GM10847 (cell line): ENCODE data around the gene CAMKV.

Experiments
- POLR2A ChIP-seq: IDR thresholded peaks from 2 replicates; pipeline ENCODE4 v1.6.1; 2011; ENCODE audit not compliant: insufficient read length; ENCODE audit errors: extremely low read depth

CAMKV gene

DNA sequence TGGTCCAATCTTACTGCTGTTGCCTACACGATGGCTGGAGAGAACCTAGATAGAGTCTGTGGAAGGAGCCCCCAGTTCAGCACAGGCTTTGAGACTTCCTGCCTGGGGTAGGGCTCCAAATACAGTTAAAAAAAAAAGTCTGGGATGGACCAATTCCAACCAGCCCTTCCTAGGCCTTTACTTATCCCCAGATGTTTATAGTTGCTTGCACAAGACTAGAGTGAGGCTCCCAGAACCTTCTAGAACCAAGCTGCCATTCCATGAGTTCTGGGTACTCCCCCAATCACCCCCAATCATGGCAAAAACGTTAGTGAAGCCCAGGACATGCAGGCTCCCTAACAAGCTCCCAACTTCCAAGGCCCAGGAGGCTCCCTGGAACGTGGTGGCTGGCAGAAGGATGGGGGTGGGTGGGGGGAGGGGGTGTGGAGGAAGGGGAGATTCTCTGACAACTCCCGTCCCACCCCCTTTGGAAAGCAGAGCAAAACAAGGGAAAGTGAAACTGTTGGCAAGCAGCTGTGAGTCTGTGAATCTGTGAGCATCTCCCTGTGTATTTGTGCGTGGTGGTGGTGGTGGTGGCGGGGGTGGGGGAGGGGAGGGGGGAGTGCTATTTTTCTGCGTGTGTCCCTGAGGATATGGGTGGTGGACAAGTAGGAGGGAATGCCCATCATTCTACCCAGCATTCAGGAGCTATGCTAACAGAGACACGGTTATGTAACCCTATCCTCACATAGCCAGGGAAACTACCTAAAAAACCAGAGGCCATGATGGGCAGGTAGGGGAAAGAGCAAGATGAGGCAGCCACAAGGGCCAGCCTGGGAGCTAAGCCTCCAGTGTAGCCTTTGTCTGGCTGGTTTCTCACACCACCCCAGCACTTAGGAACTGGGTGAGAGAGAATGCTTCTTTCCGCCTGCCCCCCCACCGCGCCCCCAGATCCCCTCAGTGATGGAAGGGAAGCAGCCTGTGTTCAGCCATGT, 31.9 kb upstream of the CAMKV start:
- no peak for TF ChIP-seq POLR2A

DNA sequence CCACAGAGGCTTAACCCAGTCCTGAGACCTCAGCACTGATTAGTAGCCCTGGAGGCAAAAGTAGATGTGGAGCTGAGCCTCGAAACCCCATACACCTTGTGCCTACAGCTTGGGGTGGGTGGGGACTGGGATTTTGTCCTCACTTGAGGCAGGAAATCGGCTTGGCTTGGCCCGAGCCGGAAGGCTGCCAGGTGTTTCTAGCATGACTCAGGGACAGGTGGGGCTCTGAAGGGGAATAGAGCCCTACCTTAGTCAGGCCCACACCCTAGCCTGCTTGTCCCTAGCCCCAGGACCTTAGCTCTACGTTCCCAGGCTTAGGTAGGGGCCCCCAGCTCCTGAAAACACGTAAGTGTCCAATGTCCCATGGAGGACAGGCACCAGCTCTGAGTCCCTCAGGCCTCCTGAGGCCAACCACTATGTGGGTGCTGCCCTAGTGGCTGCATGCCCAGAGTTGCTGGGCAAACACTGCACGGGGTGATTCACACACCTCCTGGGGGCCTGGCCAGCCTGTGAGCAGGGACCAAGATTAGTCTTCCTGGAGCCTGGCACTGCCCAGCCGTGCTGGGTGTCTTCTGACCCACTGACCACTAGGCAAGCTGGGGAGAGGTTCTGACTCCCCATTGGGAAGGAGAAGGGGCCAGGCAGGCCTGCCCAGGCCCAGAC, 30.9 kb upstream of the CAMKV start:
- TF ChIP-seq POLR2A = no peak

DNA sequence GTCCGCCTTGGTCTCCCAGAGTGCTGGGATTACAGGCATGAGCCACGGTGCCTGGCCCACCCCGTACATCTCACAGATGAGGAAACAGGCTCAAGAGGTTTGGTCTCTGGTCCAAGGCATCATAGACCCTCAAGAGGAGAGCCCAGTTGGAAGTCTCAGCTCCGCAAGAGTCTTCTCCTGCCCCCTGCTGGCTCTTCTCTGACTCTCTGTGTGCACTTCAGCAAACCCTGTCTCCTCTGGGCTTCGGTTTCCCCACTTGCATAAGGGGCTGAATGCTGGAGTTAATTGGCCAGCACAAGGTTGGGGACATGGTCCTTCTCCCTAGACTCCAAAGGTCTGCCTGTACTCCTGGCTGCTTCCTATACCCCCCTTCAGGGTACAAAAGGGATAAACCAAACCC, 30.1 kb upstream of the CAMKV start:
- no peak for TF ChIP-seq POLR2A

GRCh38 chr3:49898991-49899390, 29.3 kb upstream of the CAMKV start:
- TF ChIP-seq POLR2A = no peak

- no peak for TF ChIP-seq POLR2A
Measured at GRCh38 chr3:49896345-49896744, 26.6 kb upstream of the CAMKV start.

DNA sequence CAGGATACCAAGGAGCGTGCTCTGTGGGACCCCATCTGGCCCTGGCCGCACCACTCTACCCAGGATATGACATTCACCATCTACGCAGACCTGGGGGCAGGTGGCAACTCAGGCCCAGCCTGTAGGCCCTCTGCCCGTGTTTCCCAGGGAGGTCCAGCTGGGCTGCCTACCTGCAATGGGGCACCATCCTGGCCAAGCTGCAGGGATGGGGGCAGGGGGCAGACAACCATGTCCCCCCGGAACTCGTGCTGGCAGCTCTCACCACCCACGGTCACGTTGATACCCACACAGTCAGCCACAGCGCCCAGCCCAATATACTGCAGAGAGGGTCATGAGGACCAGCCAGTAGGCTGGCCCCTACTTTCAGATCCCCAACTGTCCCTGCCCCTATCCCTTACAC, 26.1 kb upstream of the CAMKV start:
- TF ChIP-seq POLR2A = no peak

GRCh38 chr3:49889296-49889695, 19.6 kb upstream of the CAMKV start:
- no peak for TF ChIP-seq POLR2A

GRCh38 chr3:49886922-49887265, 17.2 kb upstream of the CAMKV start:
- TF ChIP-seq POLR2A = no peak

DNA sequence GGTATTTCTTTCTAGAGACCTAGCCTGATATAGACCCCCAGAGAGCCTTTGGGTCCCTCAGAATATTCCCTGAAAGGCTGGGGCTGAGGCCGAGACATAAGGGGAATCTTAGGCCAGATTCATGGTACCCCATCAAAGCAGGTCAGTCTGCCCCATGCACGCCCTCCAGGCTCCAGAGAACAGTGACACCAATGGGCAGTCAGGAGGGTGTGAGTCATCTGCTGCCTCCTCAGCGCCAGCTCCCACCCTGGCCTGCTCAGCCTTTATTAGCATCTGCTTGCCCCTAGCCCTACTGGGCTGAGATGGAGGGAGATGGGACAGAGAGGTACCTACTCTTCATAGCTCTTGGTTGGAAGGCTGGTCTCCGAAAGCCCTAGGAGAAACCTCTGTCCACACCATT, 14.3 kb upstream of the CAMKV start:
- no peak for TF ChIP-seq POLR2A

DNA sequence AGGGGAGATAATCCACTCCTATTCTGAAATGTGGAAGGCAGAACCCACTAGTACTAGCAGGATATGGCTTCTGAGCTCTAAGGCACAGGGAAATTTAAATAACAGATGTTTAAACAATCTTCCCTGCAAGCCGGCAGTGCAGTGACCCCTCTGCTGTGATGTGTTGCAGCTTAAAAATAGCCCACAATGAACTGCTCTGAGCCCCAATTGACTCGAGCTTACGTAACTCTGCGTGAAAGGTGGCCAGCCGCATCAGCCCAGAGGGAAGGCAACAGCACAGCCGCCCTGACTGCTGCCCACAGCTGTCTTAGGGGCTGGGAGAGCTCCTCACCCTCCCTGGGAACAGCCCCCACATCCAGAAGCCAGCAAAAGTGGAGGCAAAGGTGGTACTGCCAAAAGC, 12.5 kb upstream of the CAMKV start:
- no peak for TF ChIP-seq POLR2A

DNA sequence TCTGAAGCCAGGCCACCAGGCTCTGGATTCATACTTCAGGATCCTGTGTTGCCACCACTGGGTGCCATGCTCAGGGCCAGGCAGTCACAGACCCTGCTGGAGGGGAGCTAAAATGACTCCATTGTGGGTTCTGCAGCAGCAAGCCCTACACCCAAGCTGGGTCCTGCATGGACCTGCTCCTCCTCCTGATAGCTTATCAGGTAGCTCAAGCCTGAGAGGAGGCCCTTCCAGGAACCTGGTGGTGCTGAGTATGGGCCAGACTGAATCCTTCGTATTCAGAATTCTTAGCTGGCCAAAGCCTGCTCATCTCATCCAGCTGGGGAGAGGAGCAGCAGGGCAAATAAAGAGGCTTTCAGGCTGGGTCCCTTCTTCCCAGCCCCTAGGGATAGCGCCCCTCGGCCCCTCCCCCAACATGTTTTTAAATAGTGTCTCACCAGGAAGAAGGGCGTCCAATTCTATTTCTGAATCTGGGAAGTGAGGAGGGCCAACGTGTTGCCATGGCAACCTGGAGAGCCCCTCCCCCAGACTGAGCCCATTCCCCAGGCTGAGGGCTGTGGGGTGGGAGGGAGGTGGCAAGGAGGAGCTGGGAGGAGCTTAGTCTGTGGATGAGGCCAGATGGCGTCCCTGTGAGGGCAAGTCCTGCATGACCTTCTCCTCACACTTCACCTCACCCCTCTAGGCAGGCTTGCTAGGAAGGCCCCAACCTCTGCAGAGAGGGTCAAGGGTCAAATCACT, 11.0 kb upstream of the CAMKV start:
- no peak for TF ChIP-seq POLR2A

DNA sequence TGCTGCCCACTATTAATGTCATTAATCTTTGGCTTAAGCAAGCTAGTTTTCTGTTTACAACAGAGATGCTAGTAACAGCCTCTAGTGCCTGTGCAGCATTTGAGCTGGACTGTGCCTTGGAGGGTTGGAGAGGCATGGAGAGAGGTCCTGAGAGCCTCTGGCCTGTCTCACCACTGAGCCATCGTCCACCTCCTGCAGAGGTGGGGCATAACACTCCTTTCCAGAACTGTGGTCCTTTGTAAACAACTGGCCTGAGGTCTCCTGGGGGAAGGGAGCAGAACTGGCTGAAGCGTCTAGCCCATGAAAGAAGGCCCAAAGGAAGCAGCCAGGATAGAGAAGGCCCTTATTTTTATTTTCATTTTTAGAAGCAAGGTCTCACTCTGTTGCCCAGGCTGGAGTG, 10.0 kb upstream of the CAMKV start:
- no peak for TF ChIP-seq POLR2A

GRCh38 chr3:49878686-49879085, 9.0 kb upstream of the CAMKV start:
- TF ChIP-seq POLR2A = no peak

DNA sequence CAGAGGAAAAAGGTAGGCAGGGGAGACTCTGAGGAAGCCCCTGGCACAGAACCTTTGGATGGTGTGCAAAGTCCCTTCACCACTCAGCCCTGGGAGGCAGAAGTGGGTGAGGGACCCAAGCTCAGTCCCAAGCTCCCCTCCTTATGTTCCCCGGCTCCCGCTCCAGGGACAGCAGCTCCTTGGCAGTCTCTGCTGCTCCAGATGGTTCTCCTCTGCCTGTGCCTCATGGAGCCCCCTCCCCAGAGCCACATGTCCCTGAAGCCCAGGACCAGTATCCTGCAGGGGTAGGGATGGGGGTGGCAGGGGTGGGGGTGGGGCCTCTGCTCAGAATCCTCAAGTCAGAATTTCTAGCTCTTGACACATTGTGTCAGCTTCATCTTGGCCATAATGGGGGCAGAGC, 8.0 kb upstream of the CAMKV start:
- no peak for TF ChIP-seq POLR2A

- no peak for TF ChIP-seq POLR2A
Measured at GRCh38 chr3:49876567-49876966, 6.9 kb upstream of the CAMKV start.

DNA sequence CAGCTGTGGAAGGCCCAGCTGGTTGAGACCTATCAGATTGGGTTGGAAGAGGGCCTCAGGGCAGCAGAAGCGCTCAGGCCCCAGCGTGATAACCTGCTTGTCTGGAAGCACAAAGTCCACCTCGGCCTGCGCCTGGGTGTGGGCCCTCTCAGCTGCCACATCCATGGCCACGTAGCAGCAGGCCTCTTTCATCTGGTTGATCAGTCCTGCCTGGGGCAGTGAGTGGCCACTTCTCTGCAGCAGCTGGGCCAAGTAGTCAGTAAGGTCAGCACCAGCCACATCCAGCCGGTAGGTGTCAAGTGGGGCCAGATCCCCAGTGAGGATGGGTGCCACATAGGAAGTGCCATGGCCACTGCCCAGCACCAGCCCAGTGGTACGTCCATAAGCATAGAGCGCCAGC, 3.9 kb upstream of the CAMKV start:
- TF ChIP-seq POLR2A = no peak
